Omental fat pad (tissue), 4 donors: ENCODE measurements around the gene FANCD2. TPM values are rescaled to one million over a fixed set of nuclear protein-coding genes. Genes with fewer than 3 reads are reported as not detected.
"Not testable (repeated sequence)": the region's sequence is repeated elsewhere in the genome, so short reads cannot be mapped to it uniquely, and the experiment has no call there.

Experiments
- ATAC-seq: fragments of 150-250 bp; one replicate; pipeline ENCODE4 v1.9.1; 2016; ENCODE audit warnings: mild to moderate bottlenecking, moderate library complexity; ENCODE audit not compliant: low FRiP score
- DNase-seq: peaks from one replicate; pipeline ENCODE4 v3.0.0-alpha.2; 2019; ENCODE audit warnings: low spot score
- CTCF ChIP-seq, 3 donors: fragments of 450-650 bp; IDR thresholded peaks; one replicate each; pipeline ENCODE4 v1.5.1; 2016 to 2017; ENCODE audit warnings: antibody characterized with exemption in 3 of 3, mild to moderate bottlenecking in 3 of 3, moderate library complexity in 2 of 3
- total RNA-seq, 4 donors: library from RNA; depleted of rRNA; stranded (reverse); fragments of >200 nt; gene quantifications; one replicate each; pipeline ENCODE4 v1.1.0, GENCODE V29; 2016

The FANCD2 gene
- total RNA-seq, 4 donors from 2014 or later = 1.7 to 3.5 (median 3.3) TPM

DNA sequence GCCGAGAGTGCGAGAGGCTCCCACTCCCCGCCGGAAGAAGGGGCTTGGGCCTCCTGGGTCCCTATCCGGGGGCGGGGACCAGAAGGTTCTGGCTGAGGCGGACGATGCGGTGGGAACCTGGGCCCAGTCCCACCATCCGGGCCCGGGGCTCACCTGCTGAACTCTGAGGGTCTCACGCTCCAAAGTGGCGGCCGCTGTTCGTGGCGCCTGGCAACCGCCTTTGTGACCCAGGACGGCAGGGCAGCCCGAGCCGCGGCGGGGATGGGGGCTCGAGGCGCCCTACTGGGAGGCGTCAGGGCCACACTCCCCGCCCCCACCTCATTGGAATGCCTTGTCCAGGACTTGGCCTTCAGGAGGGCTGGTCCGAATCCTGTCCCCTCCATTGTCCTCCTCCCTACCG, 81.9 kb downstream of the FANCD2 start, which contains the start of gene FANCD2OS:
FANCD2OS (minus strand) TSS at position 165 of the 400 bp plus-strand sequence. CDS start 3,481 bp downstream, outside the sequence.
- DNase-seq = no peak
- TF ChIP-seq CTCF (IDR thresholded peaks at IDR 0.05) = no peak
- no peak for ATAC-seq

- no peak for TF ChIP-seq CTCF (IDR thresholded peaks at IDR 0.05)
- ATAC-seq (peak; percentile 100), DNase-seq (peak; percentile 89)
Observed at GRCh38 chr3:10115326-10116137, 89.3 kb downstream of the FANCD2 start, which contains the start of gene BRK1. TSS of gene BRK1 (plus strand) at chr3:10115675. CDS start at chr3:10115702, 27 bp downstream.

GRCh38 chr3:10116138-10116460, 89.9 kb downstream of the FANCD2 start:
- no peak for TF ChIP-seq CTCF (IDR thresholded peaks at IDR 0.05)
- DNase-seq = no peak
- ATAC-seq = peak; percentile 2

- no peak for TF ChIP-seq CTCF (IDR thresholded peaks at IDR 0.05)
- no peak for DNase-seq
- ATAC-seq = no peak
Observed at GRCh38 chr3:10116928-10117327, 90.7 kb downstream of the FANCD2 start.

- ATAC-seq = no peak
- DNase-seq = no peak
- no peak for TF ChIP-seq CTCF (IDR thresholded peaks at IDR 0.05)
Observed at GRCh38 chr3:10119376-10119775, 93.1 kb downstream of the FANCD2 start.

DNA sequence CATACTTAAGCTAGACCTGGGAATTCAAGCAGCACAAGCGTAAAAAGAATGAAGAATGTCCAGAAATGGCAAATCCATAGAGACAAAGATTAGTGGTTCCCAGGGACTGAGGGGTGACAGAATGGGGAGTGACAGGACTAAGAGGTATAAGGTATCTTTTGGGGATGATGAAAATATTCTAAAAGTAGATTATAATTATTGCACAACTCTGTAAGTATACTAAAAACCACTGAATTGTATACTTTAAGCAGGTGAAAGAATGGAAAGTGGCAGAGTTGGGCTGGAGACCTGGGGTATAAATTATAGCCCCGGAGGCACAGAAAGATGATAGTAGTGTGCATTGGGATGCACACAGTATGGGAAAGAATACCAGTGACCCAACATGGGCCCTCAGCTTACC, 94.8 kb downstream of the FANCD2 start:
- DNase-seq (no peak), ATAC-seq (no peak)
- TF ChIP-seq CTCF (IDR thresholded peaks at IDR 0.05) = no peak

- ATAC-seq (no peak), DNase-seq (no peak)
- TF ChIP-seq CTCF (IDR thresholded peaks at IDR 0.05) = no peak
Observed at GRCh38 chr3:10122724-10123123, 96.5 kb downstream of the FANCD2 start.

DNA sequence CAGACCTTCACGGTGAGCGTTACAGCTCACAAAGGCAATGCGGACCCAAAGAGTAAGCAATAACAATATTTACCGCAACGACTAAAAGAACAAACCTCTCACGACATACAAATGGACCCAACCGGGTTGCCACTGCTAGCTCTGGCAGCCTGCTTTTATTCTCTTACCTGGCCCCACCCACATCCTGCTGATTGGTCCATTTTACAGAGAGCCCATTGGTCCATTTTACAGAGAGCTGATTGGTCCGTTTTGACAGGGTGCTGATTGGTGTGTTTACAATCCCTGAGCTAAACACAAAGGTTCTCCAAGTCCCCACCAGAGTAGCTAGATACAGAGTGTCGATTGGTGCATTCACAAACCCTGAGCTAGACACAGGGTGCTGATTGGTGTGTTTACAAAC, 109.6 kb downstream of the FANCD2 start:
- not testable (repeated sequence) for ATAC-seq

More for the DNA sequence above, 109.6 kb downstream of the FANCD2 start:
- DNase-seq = not testable (repeated sequence)
